WTC11 (cell line): ENCODE results near the gene KRCC1. TPM values are rescaled to one million over a fixed set of nuclear protein-coding genes. Genes with fewer than 3 reads are reported as not detected.

ENCODE experiments used
- ATAC-seq: fragments of 200-7000 bp; cut with Tn5 transposase; 2 replicates; pipeline ENCODE4 v1.10.0; 2021; ENCODE audit warnings: mild to moderate bottlenecking, moderate library complexity
- CTCF ChIA-PET: fragments of 300-600 bp; sonication (Branson Sonifier 250); formaldehyde crosslinking; loops from one replicate; lab custom pipeline; 2021; ENCODE audit warnings: antibody characterized with exemption; lab: Charles Lee
- POLR2A ChIA-PET: fragments of 350-600 bp; sonication (Branson Sonifier 250); formaldehyde crosslinking; loops from one replicate; lab custom pipeline; 2021; ENCODE audit warnings: antibody characterized with exemption; lab: Charles Lee
- DNase-seq: peaks from one replicate; pipeline ENCODE4 v3.0.0; 2021; ENCODE audit warnings: low spot score
- H3K27ac Mint-ChIP-seq: 2 replicates; pipeline ENCODE4 v1.8.0; 2021; ENCODE audit warnings: mixed read lengths
- H3K27me3 Mint-ChIP-seq: 2 replicates; pipeline ENCODE4 v1.8.0; 2021; ENCODE audit warnings: low read depth, mild to moderate bottlenecking, moderate library complexity, mixed read lengths
- H3K36me3 Mint-ChIP-seq: 2 replicates; pipeline ENCODE4 v1.8.0; 2021; ENCODE audit warnings: mixed read lengths
- H3K4me1 Mint-ChIP-seq: 2 replicates; pipeline ENCODE4 v1.8.0; 2022; ENCODE audit warnings: mixed read lengths
- H3K4me3 Mint-ChIP-seq: 2 replicates; pipeline ENCODE4 v1.8.0; 2021; ENCODE audit warnings: mild to moderate bottlenecking, moderate library complexity, mixed read lengths
- H3K9me3 Mint-ChIP-seq: 2 replicates; pipeline ENCODE4 v1.8.0; 2021; ENCODE audit warnings: mixed read lengths
- CREM ChIP-seq: sonication (generic); formaldehyde crosslinking; IDR thresholded peaks from 2 replicates; pipeline ENCODE4 v1.8.1; 2022; ENCODE audit warnings: mild to moderate bottlenecking, missing genetic modification reagents, moderate library complexity
- FOXJ3 ChIP-seq: sonication (generic); formaldehyde crosslinking; IDR thresholded peaks from 2 replicates; pipeline ENCODE4 v1.9.0; 2021; ENCODE audit warnings: missing genetic modification reagents, mild to moderate bottlenecking, borderline replicate concordance
- JAZF1 ChIP-seq: fragments of 250-450 bp; sonication (Bioruptor Pico); IDR thresholded peaks from 2 replicates; pipeline ENCODE4 v1.9.0; 2021; ENCODE audit warnings: moderate library complexity, mild to moderate bottlenecking, inconsistent platforms
- RELA ChIP-seq: sonication (generic); formaldehyde crosslinking; IDR thresholded peaks from 2 replicates; pipeline ENCODE4 v1.8.1; 2022; ENCODE audit warnings: missing genetic modification reagents, mild to moderate bottlenecking, borderline replicate concordance
- SMAD3 ChIP-seq: sonication (generic); formaldehyde crosslinking; IDR thresholded peaks from 2 replicates; pipeline ENCODE4 v1.8.0; 2022; ENCODE audit warnings: missing genetic modification reagents, mild to moderate bottlenecking, borderline replicate concordance
- ZBTB21 ChIP-seq: sonication (generic); formaldehyde crosslinking; IDR thresholded peaks from 2 replicates; pipeline ENCODE4 v1.8.1; 2023; ENCODE audit warnings: mild to moderate bottlenecking, missing genetic modification reagents, borderline replicate concordance
- total RNA-seq: library from RNA; stranded (reverse); gene quantifications from 3 replicates; pipeline ENCODE4 v1.2.3, GENCODE V29; 2021
- TF ChIP-seq, protein P1 (sequence below): sonication (generic); formaldehyde crosslinking; IDR thresholded peaks from 2 replicates; pipeline ENCODE4 v1.8.0; 2022; ENCODE audit warnings: mild to moderate bottlenecking, missing genetic modification reagents
- TF ChIP-seq, protein P2 (sequence below): sonication (generic); formaldehyde crosslinking; IDR thresholded peaks from 2 replicates; pipeline ENCODE4 v1.8.0; 2022; ENCODE audit warnings: mild to moderate bottlenecking, missing genetic modification reagents
- TF ChIP-seq, protein P3 (sequence below): fragments of 250-450 bp; sonication (Bioruptor Pico); conservative IDR thresholded peaks from 2 replicates; pipeline ENCODE4 v1.9.0; 2021; ENCODE audit warnings: mild to moderate bottlenecking
- TF ChIP-seq, protein P4 (sequence below): fragments of 250-450 bp; sonication (Bioruptor Pico); IDR thresholded peaks from 2 replicates; pipeline ENCODE4 v1.9.0; 2021; ENCODE audit warnings: moderate library complexity, mild to moderate bottlenecking, inconsistent platforms, borderline replicate concordance
- TF ChIP-seq, protein P5 (sequence below): sonication (generic); formaldehyde crosslinking; IDR thresholded peaks from 2 replicates; pipeline ENCODE4 v1.8.0; 2022; ENCODE audit warnings: missing genetic modification reagents
- TF ChIP-seq, protein P6 (sequence below): sonication (generic); formaldehyde crosslinking; IDR thresholded peaks from 2 replicates; pipeline ENCODE4 v1.8.0; 2022; ENCODE audit warnings: mild to moderate bottlenecking, missing genetic modification reagents
- TF ChIP-seq, protein P7 (sequence below): sonication (generic); formaldehyde crosslinking; conservative IDR thresholded peaks from 2 replicates; pipeline ENCODE4 v1.8.1; 2022; ENCODE audit warnings: mild to moderate bottlenecking, missing genetic modification reagents
- TF ChIP-seq, protein P8 (sequence below): sonication (generic); formaldehyde crosslinking; IDR thresholded peaks from 2 replicates; pipeline ENCODE4 v1.8.0; 2022; ENCODE audit warnings: mild to moderate bottlenecking, missing genetic modification reagents

Gene KRCC1
- total RNA-seq, 1 experiment from 2014 or later, result 7.6 TPM

DNA sequence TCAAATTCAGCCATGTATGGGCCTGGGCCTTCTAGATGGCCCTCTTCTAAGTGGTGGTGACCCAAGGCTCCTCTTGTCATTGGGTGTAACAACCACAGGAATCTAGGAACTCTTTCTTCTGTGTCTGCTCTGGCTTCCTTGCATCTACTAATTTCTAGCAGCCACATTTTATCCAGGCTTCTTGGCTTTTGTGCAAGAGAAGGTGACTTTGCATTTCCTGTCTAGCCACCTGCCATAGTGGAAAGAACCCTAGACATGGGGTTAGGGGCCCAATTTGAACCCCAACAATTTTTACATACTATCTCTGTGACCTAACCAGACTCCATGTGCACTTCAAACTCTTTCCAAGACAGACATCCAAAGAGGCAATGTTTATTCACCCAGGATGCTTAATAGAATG, 37.2 kb upstream of the KRCC1 start:
- CTCF ChIA-PET, result no interaction called here
- TF ChIP-seq RELA (CRISPR knock-in tag) (no peak), SMAD3 (CRISPR knock-in tag) (no peak), ZBTB21 (no peak), FOXJ3 (CRISPR knock-in tag) (no peak), JAZF1 (CRISPR knock-in tag) (no peak), CREM (CRISPR knock-in tag) (no peak)
- TF ChIP-seq, protein P1, sequence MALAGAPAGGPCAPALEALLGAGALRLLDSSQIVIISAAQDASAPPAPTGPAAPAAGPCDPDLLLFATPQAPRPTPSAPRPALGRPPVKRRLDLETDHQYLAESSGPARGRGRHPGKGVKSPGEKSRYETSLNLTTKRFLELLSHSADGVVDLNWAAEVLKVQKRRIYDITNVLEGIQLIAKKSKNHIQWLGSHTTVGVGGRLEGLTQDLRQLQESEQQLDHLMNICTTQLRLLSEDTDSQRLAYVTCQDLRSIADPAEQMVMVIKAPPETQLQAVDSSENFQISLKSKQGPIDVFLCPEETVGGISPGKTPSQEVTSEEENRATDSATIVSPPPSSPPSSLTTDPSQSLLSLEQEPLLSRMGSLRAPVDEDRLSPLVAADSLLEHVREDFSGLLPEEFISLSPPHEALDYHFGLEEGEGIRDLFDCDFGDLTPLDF (CRISPR knock-in tag), result no peak
- TF ChIP-seq, protein P2, sequence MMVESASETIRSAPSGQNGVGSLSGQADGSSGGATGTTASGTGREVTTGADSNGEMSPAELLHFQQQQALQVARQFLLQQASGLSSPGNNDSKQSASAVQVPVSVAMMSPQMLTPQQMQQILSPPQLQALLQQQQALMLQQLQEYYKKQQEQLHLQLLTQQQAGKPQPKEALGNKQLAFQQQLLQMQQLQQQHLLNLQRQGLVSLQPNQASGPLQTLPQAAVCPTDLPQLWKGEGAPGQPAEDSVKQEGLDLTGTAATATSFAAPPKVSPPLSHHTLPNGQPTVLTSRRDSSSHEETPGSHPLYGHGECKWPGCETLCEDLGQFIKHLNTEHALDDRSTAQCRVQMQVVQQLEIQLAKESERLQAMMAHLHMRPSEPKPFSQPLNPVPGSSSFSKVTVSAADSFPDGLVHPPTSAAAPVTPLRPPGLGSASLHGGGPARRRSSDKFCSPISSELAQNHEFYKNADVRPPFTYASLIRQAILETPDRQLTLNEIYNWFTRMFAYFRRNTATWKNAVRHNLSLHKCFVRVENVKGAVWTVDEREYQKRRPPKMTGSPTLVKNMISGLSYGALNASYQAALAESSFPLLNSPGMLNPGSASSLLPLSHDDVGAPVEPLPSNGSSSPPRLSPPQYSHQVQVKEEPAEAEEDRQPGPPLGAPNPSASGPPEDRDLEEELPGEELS (CRISPR knock-in tag), result no peak
- TF ChIP-seq, protein P3, sequence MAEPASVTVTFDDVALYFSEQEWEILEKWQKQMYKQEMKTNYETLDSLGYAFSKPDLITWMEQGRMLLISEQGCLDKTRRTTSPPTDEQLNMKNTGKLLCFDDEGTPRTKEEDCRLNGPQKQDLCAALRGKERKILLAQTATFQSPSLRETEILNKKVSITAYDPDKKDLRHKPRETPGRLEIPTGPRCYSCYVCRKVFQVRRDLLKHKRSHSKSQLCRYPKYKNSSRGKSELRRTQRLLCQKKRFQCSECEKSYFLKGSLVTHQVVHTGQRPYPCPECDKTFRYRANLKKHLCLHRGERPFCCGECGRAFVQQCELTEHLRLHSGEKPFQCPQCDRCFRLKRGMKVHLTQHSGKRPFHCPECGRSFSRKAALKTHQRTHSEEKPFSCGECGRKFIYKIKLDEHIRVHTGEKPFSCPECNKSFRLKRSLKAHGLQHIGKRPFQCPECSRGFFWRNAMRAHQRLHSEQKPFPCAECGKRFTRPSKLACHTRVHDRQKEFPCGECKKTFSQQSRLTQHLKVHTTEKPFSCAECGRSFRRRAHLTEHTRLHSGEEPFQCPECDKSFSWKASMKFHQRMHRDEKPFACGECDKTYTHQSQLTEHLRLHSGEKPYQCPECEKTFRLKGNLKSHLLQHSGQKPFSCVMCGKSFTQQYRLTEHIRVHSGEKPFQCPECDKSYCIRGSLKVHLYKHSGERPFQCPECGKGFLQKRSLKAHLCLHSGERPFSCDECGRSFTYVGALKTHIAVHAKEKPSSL (CRISPR knock-in tag), result no peak
- TF ChIP-seq, protein P4, sequence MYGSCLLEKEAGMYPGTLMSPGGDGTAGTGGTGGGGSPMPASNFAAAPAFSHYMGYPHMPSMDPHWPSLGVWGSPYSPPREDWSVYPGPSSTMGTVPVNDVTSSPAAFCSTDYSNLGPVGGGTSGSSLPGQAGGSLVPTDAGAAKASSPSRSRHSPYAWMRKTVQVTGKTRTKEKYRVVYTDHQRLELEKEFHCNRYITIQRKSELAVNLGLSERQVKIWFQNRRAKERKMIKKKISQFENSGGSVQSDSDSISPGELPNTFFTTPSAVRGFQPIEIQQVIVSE, result no peak
- TF ChIP-seq, protein P5, sequence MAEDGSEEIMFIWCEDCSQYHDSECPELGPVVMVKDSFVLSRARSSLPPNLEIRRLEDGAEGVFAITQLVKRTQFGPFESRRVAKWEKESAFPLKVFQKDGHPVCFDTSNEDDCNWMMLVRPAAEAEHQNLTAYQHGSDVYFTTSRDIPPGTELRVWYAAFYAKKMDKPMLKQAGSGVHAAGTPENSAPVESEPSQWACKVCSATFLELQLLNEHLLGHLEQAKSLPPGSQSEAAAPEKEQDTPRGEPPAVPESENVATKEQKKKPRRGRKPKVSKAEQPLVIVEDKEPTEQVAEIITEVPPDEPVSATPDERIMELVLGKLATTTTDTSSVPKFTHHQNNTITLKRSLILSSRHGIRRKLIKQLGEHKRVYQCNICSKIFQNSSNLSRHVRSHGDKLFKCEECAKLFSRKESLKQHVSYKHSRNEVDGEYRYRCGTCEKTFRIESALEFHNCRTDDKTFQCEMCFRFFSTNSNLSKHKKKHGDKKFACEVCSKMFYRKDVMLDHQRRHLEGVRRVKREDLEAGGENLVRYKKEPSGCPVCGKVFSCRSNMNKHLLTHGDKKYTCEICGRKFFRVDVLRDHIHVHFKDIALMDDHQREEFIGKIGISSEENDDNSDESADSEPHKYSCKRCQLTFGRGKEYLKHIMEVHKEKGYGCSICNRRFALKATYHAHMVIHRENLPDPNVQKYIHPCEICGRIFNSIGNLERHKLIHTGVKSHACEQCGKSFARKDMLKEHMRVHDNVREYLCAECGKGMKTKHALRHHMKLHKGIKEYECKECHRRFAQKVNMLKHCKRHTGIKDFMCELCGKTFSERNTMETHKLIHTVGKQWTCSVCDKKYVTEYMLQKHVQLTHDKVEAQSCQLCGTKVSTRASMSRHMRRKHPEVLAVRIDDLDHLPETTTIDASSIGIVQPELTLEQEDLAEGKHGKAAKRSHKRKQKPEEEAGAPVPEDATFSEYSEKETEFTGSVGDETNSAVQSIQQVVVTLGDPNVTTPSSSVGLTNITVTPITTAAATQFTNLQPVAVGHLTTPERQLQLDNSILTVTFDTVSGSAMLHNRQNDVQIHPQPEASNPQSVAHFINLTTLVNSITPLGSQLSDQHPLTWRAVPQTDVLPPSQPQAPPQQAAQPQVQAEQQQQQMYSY (CRISPR knock-in tag), result no peak
- TF ChIP-seq, protein P6, sequence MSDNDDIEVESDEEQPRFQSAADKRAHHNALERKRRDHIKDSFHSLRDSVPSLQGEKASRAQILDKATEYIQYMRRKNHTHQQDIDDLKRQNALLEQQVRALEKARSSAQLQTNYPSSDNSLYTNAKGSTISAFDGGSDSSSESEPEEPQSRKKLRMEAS (CRISPR knock-in tag), result no peak
- TF ChIP-seq, protein P7, sequence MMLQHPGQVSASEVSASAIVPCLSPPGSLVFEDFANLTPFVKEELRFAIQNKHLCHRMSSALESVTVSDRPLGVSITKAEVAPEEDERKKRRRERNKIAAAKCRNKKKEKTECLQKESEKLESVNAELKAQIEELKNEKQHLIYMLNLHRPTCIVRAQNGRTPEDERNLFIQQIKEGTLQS (CRISPR knock-in tag), result no peak
- TF ChIP-seq, protein P8, sequence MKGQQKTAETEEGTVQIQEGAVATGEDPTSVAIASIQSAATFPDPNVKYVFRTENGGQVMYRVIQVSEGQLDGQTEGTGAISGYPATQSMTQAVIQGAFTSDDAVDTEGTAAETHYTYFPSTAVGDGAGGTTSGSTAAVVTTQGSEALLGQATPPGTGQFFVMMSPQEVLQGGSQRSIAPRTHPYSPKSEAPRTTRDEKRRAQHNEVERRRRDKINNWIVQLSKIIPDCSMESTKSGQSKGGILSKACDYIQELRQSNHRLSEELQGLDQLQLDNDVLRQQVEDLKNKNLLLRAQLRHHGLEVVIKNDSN (CRISPR knock-in tag), result no peak
- DNase-seq, result no peak
- POLR2A ChIA-PET, result no interaction called here
- no peaks in the 10 kb centered on the region for H3K27me3 Mint-ChIP-seq
- no peak overlapping the region for H3K27ac Mint-ChIP-seq
- H3K36me3 Mint-ChIP-seq, result no peaks in the 10 kb centered on the region
- no peak for ATAC-seq
- peaks cover 19% of the 10 kb centered on the region for H3K4me1 Mint-ChIP-seq
- H3K4me3 Mint-ChIP-seq, result no peak overlapping the region
- H3K9me3 Mint-ChIP-seq, result no peaks in the 10 kb centered on the region; the same call in 1 of the 2 replicates
